ENCODE measurements around the gene CDH26.

GRCh38 chr20:60008130-60008808 is 50.0 kb downstream of the CDH26 start:
- TF ChIP-seq CTCF (conservative IDR thresholded peaks at IDR 0.05; ENCODE audit: low read length): no peak
- TF ChIP-seq EZH2phosphoT487 (IDR thresholded peaks at IDR 0.05; ENCODE audit: borderline replicate concordance, low read depth, low read length): no peak

All from OCI-LY7 (cell line).